Liver (tissue), 3 donors: ENCODE measurements around the gene NECTIN1.

ENCODE experiments used
- EGR1 ChIP-seq, 2 donors: IDR thresholded peaks; 2 replicates each; pipeline ENCODE4 v1.6.1; 2016 to 2018; ENCODE audit warnings: antibody characterized with exemption in 2 of 2, low read depth in 2 of 2
- FOXA1 ChIP-seq: IDR thresholded peaks from 2 replicates; pipeline ENCODE4 v1.6.1; 2016; ENCODE audit warnings: antibody characterized with exemption
- GABPA ChIP-seq, 2 donors: IDR thresholded peaks in 1 of 2; conservative IDR thresholded peaks in 1 of 2; 2 replicates each; pipeline ENCODE4 v1.6.1; 2016; ENCODE audit warnings: antibody characterized with exemption in 2 of 2, mild to moderate bottlenecking in 1 of 2, moderate library complexity in 1 of 2
- JUND ChIP-seq, 2 donors: IDR thresholded peaks; 2 replicates each; pipeline ENCODE4 v1.6.1; 2016; ENCODE audit warnings: antibody characterized with exemption in 2 of 2
- RAD21 ChIP-seq, 2 donors: IDR thresholded peaks; 2 replicates each; pipeline ENCODE4 v1.6.1; 2016; ENCODE audit warnings: antibody characterized with exemption in 2 of 2, mild to moderate bottlenecking in 2 of 2
- SP1 ChIP-seq: IDR thresholded peaks from 2 replicates; pipeline ENCODE4 v1.6.1; 2018; ENCODE audit warnings: antibody characterized with exemption, mild to moderate bottlenecking
- TAF1 ChIP-seq: conservative IDR thresholded peaks from 2 replicates; pipeline ENCODE4 v1.6.1; 2016; ENCODE audit warnings: antibody characterized with exemption, mild to moderate bottlenecking
- YY1 ChIP-seq: IDR thresholded peaks from 2 replicates; pipeline ENCODE4 v1.6.1; 2016; ENCODE audit warnings: antibody characterized with exemption, mild to moderate bottlenecking
- TF ChIP-seq, protein P1 (sequence below): IDR thresholded peaks from 2 replicates; pipeline ENCODE4 v1.6.1; 2016; ENCODE audit warnings: antibody characterized with exemption
- TF ChIP-seq, protein P2 (sequence below): fragments of 150-350 bp; IDR thresholded peaks from 2 replicates; pipeline ENCODE4 v1.5.1; 2017; ENCODE audit warnings: improper control_type of control experiment, low read depth, low read length; ENCODE audit not compliant: missing input control
- TF ChIP-seq, protein P3 (sequence below): IDR thresholded peaks from 2 replicates; pipeline ENCODE4 v1.6.1; 2016; ENCODE audit warnings: antibody characterized with exemption, mild to moderate bottlenecking
- TF ChIP-seq, protein P4 (sequence below): IDR thresholded peaks from 2 replicates; pipeline ENCODE4 v1.6.1; 2016; ENCODE audit warnings: antibody characterized with exemption
- TF ChIP-seq, protein P5 (sequence below): IDR thresholded peaks from 2 replicates; pipeline ENCODE4 v1.6.1; 2016; ENCODE audit warnings: antibody characterized with exemption
- donor health status: healthy.
- donor health status: healthy.

DNA sequence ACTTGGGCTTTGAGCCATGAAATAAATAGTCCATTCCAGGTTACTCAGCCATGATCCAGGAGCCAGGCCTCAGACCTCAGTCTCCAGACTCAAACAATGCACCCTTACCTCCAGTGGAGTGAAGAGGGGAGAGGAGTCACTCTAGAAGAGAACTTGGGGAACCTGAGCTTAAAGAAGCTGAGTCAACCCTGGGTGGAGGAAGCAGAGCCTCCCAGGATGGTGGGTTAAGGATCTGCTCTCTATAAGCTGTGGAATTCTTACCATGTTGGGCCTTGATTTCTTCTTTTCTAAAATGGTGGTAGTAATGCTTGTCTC, 113.2 kb downstream of the NECTIN1 start:
- TF ChIP-seq, protein P1, sequence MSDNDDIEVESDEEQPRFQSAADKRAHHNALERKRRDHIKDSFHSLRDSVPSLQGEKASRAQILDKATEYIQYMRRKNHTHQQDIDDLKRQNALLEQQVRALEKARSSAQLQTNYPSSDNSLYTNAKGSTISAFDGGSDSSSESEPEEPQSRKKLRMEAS = no peak
- TF ChIP-seq, protein P2, sequence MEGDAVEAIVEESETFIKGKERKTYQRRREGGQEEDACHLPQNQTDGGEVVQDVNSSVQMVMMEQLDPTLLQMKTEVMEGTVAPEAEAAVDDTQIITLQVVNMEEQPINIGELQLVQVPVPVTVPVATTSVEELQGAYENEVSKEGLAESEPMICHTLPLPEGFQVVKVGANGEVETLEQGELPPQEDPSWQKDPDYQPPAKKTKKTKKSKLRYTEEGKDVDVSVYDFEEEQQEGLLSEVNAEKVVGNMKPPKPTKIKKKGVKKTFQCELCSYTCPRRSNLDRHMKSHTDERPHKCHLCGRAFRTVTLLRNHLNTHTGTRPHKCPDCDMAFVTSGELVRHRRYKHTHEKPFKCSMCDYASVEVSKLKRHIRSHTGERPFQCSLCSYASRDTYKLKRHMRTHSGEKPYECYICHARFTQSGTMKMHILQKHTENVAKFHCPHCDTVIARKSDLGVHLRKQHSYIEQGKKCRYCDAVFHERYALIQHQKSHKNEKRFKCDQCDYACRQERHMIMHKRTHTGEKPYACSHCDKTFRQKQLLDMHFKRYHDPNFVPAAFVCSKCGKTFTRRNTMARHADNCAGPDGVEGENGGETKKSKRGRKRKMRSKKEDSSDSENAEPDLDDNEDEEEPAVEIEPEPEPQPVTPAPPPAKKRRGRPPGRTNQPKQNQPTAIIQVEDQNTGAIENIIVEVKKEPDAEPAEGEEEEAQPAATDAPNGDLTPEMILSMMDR = no peak
- TF ChIP-seq RAD21 (IDR thresholded peaks at IDR 0.05) (no peak), YY1 (no peak), TAF1 (no peak), GABPA (IDR thresholded peaks at IDR 0.05 in 1 of 2, conservative IDR thresholded peaks at IDR 0.05 in 1 of 2) (no peak), EGR1 (IDR thresholded peaks at IDR 0.05; ENCODE audit: low read depth in 2 of 2) (no peak), FOXA1 (no peak), JUND (IDR thresholded peaks at IDR 0.05) (no peak), SP1 (no peak)
- TF ChIP-seq, protein P3, sequence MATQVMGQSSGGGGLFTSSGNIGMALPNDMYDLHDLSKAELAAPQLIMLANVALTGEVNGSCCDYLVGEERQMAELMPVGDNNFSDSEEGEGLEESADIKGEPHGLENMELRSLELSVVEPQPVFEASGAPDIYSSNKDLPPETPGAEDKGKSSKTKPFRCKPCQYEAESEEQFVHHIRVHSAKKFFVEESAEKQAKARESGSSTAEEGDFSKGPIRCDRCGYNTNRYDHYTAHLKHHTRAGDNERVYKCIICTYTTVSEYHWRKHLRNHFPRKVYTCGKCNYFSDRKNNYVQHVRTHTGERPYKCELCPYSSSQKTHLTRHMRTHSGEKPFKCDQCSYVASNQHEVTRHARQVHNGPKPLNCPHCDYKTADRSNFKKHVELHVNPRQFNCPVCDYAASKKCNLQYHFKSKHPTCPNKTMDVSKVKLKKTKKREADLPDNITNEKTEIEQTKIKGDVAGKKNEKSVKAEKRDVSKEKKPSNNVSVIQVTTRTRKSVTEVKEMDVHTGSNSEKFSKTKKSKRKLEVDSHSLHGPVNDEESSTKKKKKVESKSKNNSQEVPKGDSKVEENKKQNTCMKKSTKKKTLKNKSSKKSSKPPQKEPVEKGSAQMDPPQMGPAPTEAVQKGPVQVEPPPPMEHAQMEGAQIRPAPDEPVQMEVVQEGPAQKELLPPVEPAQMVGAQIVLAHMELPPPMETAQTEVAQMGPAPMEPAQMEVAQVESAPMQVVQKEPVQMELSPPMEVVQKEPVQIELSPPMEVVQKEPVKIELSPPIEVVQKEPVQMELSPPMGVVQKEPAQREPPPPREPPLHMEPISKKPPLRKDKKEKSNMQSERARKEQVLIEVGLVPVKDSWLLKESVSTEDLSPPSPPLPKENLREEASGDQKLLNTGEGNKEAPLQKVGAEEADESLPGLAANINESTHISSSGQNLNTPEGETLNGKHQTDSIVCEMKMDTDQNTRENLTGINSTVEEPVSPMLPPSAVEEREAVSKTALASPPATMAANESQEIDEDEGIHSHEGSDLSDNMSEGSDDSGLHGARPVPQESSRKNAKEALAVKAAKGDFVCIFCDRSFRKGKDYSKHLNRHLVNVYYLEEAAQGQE = no peak
- TF ChIP-seq, protein P4, sequence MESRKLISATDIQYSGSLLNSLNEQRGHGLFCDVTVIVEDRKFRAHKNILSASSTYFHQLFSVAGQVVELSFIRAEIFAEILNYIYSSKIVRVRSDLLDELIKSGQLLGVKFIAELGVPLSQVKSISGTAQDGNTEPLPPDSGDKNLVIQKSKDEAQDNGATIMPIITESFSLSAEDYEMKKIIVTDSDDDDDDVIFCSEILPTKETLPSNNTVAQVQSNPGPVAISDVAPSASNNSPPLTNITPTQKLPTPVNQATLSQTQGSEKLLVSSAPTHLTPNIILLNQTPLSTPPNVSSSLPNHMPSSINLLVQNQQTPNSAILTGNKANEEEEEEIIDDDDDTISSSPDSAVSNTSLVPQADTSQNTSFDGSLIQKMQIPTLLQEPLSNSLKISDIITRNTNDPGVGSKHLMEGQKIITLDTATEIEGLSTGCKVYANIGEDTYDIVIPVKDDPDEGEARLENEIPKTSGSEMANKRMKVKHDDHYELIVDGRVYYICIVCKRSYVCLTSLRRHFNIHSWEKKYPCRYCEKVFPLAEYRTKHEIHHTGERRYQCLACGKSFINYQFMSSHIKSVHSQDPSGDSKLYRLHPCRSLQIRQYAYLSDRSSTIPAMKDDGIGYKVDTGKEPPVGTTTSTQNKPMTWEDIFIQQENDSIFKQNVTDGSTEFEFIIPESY = no peak
- TF ChIP-seq, protein P5, sequence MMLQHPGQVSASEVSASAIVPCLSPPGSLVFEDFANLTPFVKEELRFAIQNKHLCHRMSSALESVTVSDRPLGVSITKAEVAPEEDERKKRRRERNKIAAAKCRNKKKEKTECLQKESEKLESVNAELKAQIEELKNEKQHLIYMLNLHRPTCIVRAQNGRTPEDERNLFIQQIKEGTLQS = no peak
